ENCODE results near the gene UBE2L6. TPM values are rescaled to one million over a fixed set of nuclear protein-coding genes. Genes with fewer than 3 reads are reported as not detected.

UBE2L6 gene
- total RNA-seq = 48.1 TPM

GRCh38 chr11:57567515-57568329 lies at the start of gene UBE2L6:
TSS of gene UBE2L6 (minus strand) at chr11:57567672. CDS start at chr11:57567611, 61 bp downstream.
- peaks cover 31% of the 10 kb centered on the region for H3K4me1 ChIP-seq
- no peaks in the 10 kb centered on the region for H3K27me3 ChIP-seq
- peak within 1 kb of the TSS; percentile 93 for H3K27ac ChIP-seq
- no peaks in the 10 kb centered on the region for H3K36me3 ChIP-seq
- no peaks in the 10 kb centered on the region for H3K9me3 ChIP-seq
- no peak for DNase-seq (ENCODE audit: extremely low spot score in 2 of 2)
- TF ChIP-seq POLR2AphosphoS5 (IDR thresholded peaks at IDR 0.05; ENCODE audit: insufficient read depth in 1 of 2, low read depth in 1 of 2) (peak in 1 of 2 donors; percentile 65), POLR2A (IDR thresholded peaks at IDR 0.05) (no peak), CTCF (IDR thresholded peaks at IDR 0.05) (peak in 1 of 3 experiments; percentile 75)
- intact Hi-C loops (cut with DNase I) = loop anchor here (2.0 kb wide), 2 partner anchors 71 to 77 kb away; no protein-coding TSS in a partner anchor
- H3K4me3 ChIP-seq = peak within 1 kb of the TSS; percentile 69 to 83

- Histone ChIP-seq H3K36me3 (peaks cover 0 to 27% of the 10 kb centered on the region in 2 donors), H3K4me1 (no peaks in the 10 kb centered on the region), H3K27ac (no peak overlapping the region), H3K27me3 (no peaks in the 10 kb centered on the region), H3K9me3 (no peaks in the 10 kb centered on the region), H3K4me3 (no peak overlapping the region)
- no peak for TF ChIP-seq POLR2AphosphoS5 (IDR thresholded peaks at IDR 0.05; ENCODE audit: insufficient read depth in 1 of 2, low read depth in 1 of 2)
- TF ChIP-seq POLR2A (IDR thresholded peaks at IDR 0.05) = no peak
- TF ChIP-seq CTCF (IDR thresholded peaks at IDR 0.05) = no peak
- intact Hi-C loops (cut with DNase I) = no loop called here
- DNase-seq (ENCODE audit: extremely low spot score in 2 of 2) = no peak
Observed at GRCh38 chr11:57616595-57616994, 49.1 kb upstream of the UBE2L6 start.

- H3K9me3 ChIP-seq = no peaks in the 10 kb centered on the region
- intact Hi-C loops (cut with DNase I) = no loop called here
- TF ChIP-seq POLR2AphosphoS5 (IDR thresholded peaks at IDR 0.05; ENCODE audit: insufficient read depth in 1 of 2, low read depth in 1 of 2) (no peak), CTCF (IDR thresholded peaks at IDR 0.05) (no peak), POLR2A (IDR thresholded peaks at IDR 0.05) (no peak)
- DNase-seq (ENCODE audit: extremely low spot score in 2 of 2) = no peak
- no peaks in the 10 kb centered on the region for H3K4me1 ChIP-seq
- no peak overlapping the region for H3K4me3 ChIP-seq
- H3K36me3 ChIP-seq = peaks cover 0 to 35% of the 10 kb centered on the region in 2 donors
- no peaks in the 10 kb centered on the region for H3K27me3 ChIP-seq
- H3K27ac ChIP-seq = no peak overlapping the region
Observed at GRCh38 chr11:57615308-57615707, 47.8 kb upstream of the UBE2L6 start.

GRCh38 chr11:57614234-57614772 lies 46.8 kb upstream of the UBE2L6 start:
- Histone ChIP-seq H3K36me3 (peaks cover 0 to 39% of the 10 kb centered on the region in 2 donors), H3K27ac (no peak overlapping the region), H3K27me3 (no peaks in the 10 kb centered on the region), H3K4me3 (no peak overlapping the region), H3K9me3 (no peaks in the 10 kb centered on the region), H3K4me1 (no peaks in the 10 kb centered on the region)
- no peak for DNase-seq (ENCODE audit: extremely low spot score in 2 of 2)
- intact Hi-C loops (cut with DNase I) = no loop called here
- TF ChIP-seq POLR2AphosphoS5 (IDR thresholded peaks at IDR 0.05; ENCODE audit: insufficient read depth in 1 of 2, low read depth in 1 of 2) (no peak), CTCF (IDR thresholded peaks at IDR 0.05) (no peak), POLR2A (IDR thresholded peaks at IDR 0.05) (no peak)

- H3K27me3 ChIP-seq = no peaks in the 10 kb centered on the region
- H3K36me3 ChIP-seq = peaks cover 0 to 49% of the 10 kb centered on the region in 2 donors
- intact Hi-C loops (cut with DNase I) = no loop called here
- H3K4me3 ChIP-seq = no peak overlapping the region
- no peak for DNase-seq (ENCODE audit: extremely low spot score in 2 of 2)
- H3K9me3 ChIP-seq = no peaks in the 10 kb centered on the region
- H3K4me1 ChIP-seq = no peaks in the 10 kb centered on the region
- H3K27ac ChIP-seq = no peak overlapping the region
- TF ChIP-seq POLR2AphosphoS5 (IDR thresholded peaks at IDR 0.05; ENCODE audit: insufficient read depth in 1 of 2, low read depth in 1 of 2) = no peak
- no peak for TF ChIP-seq POLR2A (IDR thresholded peaks at IDR 0.05)
- no peak for TF ChIP-seq CTCF (IDR thresholded peaks at IDR 0.05)
Observed at GRCh38 chr11:57610170-57610569, 42.7 kb upstream of the UBE2L6 start.

All from vagina (tissue), 2 donors.